Lower lobe of right lung (tissue), 2 donors: Measurements from ENCODE around the gene ATG101. TPM values are rescaled to one million over a fixed set of nuclear protein-coding genes. Genes with fewer than 3 reads are reported as not detected.
A peak's percentile ranks its signal among the peaks of the same experiment; 100 is the strongest.

ENCODE experiments used
- ATAC-seq, 2 donors: fragments of 200-7000 bp; cut with Tn5 transposase; one replicate each; pipeline ENCODE4 v1.9.1; 2020 to 2022; ENCODE audit warnings: mild to moderate bottlenecking in 2 of 2, moderate library complexity in 2 of 2
- DNase-seq: peaks from one replicate; pipeline ENCODE4 v3.0.0-alpha.2; 2020
- H3K27ac ChIP-seq: fragments of 200-600 bp; one replicate; pipeline ENCODE4 v1.8.0; 2022
- H3K27me3 ChIP-seq: fragments of 200-600 bp; one replicate; pipeline ENCODE4 v1.8.0; 2022; ENCODE audit warnings: low read depth
- H3K36me3 ChIP-seq: fragments of 200-600 bp; one replicate; pipeline ENCODE4 v1.8.0; 2022; ENCODE audit warnings: mild to moderate bottlenecking
- H3K4me1 ChIP-seq: fragments of 200-600 bp; one replicate; pipeline ENCODE4 v1.8.0; 2022
- H3K4me3 ChIP-seq: fragments of 200-600 bp; one replicate; pipeline ENCODE4 v1.8.0; 2022; ENCODE audit warnings: mild to moderate bottlenecking
- H3K9me3 ChIP-seq: fragments of 200-600 bp; one replicate; pipeline ENCODE4 v1.8.0; 2022
- CTCF ChIP-seq: fragments of 200-600 bp; IDR thresholded peaks from one replicate; pipeline ENCODE4 v1.8.0; 2022; ENCODE audit warnings: antibody characterized with exemption, mild to moderate bottlenecking
- intact Hi-C: fragments of 100-400 bp; cut with DNase I; formaldehyde crosslinking; loops from one replicate; pipeline ENCODE4 v1.11.0; 2022
- total RNA-seq: library from RNA; stranded (reverse); fragmentation: NEBNext Ultra II Directional; extraction: Animal tissue kit (Norgen Biotek cat#: 25700); gene quantifications from one replicate; pipeline ENCODE4 v1.2.1, GENCODE V29; 2021
- donor health status: DM: no; HTN: yes; CAD: no; lungs with severe emphysema.

The ATG101 gene
- total RNA-seq, 1 donor from 2014 or later, result 31.8 TPM

GRCh38 chr12:52053536-52054209 lies 16.1 kb upstream of the ATG101 start:
- no peaks in the 10 kb centered on the region for H3K27me3 ChIP-seq
- intact Hi-C loops, result no loop called here
- no peaks in the 10 kb centered on the region for H3K9me3 ChIP-seq
- H3K4me1 ChIP-seq, result peaks cover 35% of the 10 kb centered on the region
- ATAC-seq (no peak), DNase-seq (no peak)
- no peak overlapping the region for H3K27ac ChIP-seq
- peaks cover 46% of the 10 kb centered on the region for H3K36me3 ChIP-seq
- TF ChIP-seq CTCF, result no peak
- peak overlapping the region; percentile 58 for H3K4me3 ChIP-seq

GRCh38 chr12:52054231-52054832 lies 15.4 kb upstream of the ATG101 start:
- Histone ChIP-seq H3K4me1 (peaks cover 36% of the 10 kb centered on the region), H3K27ac (no peak overlapping the region), H3K4me3 (no peak overlapping the region), H3K36me3 (peaks cover 53% of the 10 kb centered on the region), H3K9me3 (no peaks in the 10 kb centered on the region), H3K27me3 (no peaks in the 10 kb centered on the region)
- no peak for TF ChIP-seq CTCF
- ATAC-seq (no peak), DNase-seq (no peak)
- intact Hi-C loops, result no loop called here

GRCh38 chr12:52054833-52055730 lies 14.7 kb upstream of the ATG101 start:
- ATAC-seq, result no peak

GRCh38 chr12:52055731-52056711 lies 13.8 kb upstream of the ATG101 start:
- Histone ChIP-seq H3K4me1 (peaks cover 23% of the 10 kb centered on the region), H3K27me3 (no peaks in the 10 kb centered on the region), H3K9me3 (no peaks in the 10 kb centered on the region), H3K36me3 (peaks cover 57% of the 10 kb centered on the region), H3K27ac (no peak overlapping the region), H3K4me3 (no peak overlapping the region)
- DNase-seq, result no peak
- no peak for TF ChIP-seq CTCF
- no peak for ATAC-seq
- intact Hi-C loops, result no loop called here

More at GRCh38 chr12:52054833-52055730, 14.7 kb upstream of the ATG101 start:
- intact Hi-C loops, result no loop called here
- no peak for DNase-seq
- H3K27ac ChIP-seq, result no peak overlapping the region
- no peak for TF ChIP-seq CTCF
- peaks cover 30% of the 10 kb centered on the region for H3K4me1 ChIP-seq
- no peaks in the 10 kb centered on the region for H3K9me3 ChIP-seq
- H3K27me3 ChIP-seq, result no peaks in the 10 kb centered on the region
- peaks cover 57% of the 10 kb centered on the region for H3K36me3 ChIP-seq
- H3K4me3 ChIP-seq, result no peak overlapping the region
